ENCODE measurements around the gene BRCA2.

The BRCA2 gene

GRCh38 chr13:32429433-32429909 lies 114.2 kb downstream of the BRCA2 start:
- no peak for DNase-seq

DNA sequence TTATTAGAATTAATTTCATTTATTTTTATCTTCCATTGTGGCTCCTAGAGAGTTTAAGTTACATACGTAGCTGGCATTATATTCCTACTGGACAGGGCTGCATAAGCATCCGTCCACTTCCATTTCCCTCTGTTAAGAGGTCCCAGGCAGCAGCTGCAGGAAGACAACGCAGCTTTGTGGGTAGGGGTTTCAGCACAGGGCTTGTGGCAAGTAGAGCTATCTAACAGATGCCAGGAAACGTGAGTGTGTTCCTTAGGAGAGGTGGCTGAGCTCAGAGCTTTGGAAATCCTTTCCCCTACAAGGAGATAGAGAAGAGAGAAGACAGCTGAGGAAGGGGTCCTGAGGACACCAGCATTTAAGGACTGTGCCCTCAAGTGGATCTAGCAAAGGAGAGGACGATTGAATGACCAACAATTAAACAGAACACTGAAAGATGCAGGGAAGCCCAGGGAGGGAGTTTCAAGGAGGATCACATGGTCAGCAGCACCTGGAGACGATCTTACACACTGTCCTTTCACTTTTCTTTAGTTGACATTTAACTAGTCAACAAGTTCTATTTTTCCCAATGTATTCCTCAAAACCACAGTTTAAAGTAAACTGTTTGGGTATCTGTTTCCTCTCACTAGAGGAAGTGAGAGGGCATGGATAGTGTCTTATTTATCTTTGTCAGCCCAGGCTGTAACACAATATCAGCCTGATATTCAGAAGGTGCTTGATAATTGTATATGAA lies 114.9 kb downstream of the BRCA2 start:
- no peak for DNase-seq

DNA sequence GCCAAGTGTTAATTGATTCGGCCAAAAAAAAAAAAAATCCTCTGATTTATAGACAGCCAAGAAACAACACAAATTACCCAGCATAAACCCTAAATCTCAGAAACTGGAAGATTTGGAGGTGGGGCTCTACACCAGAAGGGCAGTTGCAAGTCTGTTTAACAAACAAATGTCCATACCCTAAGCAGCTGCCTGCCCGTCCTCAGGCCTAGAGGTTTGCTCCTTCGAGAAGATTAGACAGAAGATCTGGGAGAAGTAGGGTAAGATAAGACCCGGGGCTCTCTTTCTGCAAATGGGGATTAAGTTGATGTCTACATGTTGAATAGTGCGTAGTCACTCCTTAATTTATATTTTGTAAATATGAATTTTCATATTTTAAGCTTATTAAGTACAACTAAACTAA lies 116.1 kb downstream of the BRCA2 start:
- DNase-seq = no peak

- DNase-seq = no peak
Measured at GRCh38 chr13:32432856-32433255, 117.5 kb downstream of the BRCA2 start.

DNA sequence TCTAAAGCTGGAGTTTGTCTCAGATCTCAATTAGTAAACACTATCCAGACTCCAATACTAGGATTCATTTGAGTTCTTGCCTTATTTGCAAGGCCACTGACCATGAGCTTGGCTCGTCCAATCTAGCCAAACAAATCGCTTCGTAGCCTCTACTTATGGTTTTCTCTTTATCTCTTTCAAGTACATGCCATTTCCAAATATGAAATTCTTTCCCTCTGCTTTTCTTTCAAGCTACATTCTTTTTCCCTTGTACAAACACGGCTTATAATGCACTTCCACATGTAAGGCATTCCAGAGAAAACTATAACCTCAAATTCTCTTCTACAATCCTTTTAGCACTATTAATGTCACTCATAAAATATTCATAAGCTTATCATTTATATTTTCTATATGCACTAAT lies 123.6 kb downstream of the BRCA2 start:
- DNase-seq = no peak

- peak; percentile 75 to 81 for DNase-seq
Measured at GRCh38 chr13:32443111-32443510, 127.8 kb downstream of the BRCA2 start.

DNA sequence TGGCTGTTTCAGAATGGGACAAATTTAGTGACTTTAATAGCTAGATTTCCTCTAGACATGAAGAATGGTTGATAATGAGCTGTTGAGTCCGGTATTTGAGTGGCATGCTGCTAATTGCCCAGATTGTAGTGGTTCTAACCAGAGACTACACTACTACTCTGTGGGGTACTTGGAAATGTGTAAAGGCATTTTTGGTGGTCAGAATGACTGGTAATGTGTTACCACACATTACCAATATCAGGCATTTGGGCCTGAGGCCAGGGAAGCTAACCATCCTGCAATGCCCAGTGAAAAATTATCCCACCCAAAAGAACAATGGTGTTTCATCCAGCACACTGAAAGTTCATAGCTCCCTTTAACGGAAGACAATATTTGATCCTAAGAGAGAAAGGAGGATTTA lies 130.2 kb downstream of the BRCA2 start:
- no peak for DNase-seq

DNA sequence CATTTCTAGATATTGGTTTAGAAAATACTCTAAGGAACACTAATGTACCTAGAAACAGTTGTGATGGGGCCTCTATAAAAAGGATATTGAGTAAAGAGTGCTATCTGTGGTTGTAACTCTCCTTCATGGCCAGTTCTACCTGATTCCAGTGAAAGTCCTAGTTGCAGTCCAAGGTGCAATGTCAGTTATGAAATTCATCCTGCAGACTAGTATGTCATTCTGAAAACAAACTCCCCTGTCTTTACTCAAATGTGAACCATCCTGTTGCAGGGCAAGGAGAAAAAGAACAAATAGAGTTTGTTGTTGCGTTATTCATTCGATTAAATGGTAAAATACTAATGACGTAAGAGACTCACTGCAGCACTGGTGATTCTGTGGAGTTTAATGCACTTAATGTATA lies 130.9 kb downstream of the BRCA2 start:
- DNase-seq = no peak

DNA sequence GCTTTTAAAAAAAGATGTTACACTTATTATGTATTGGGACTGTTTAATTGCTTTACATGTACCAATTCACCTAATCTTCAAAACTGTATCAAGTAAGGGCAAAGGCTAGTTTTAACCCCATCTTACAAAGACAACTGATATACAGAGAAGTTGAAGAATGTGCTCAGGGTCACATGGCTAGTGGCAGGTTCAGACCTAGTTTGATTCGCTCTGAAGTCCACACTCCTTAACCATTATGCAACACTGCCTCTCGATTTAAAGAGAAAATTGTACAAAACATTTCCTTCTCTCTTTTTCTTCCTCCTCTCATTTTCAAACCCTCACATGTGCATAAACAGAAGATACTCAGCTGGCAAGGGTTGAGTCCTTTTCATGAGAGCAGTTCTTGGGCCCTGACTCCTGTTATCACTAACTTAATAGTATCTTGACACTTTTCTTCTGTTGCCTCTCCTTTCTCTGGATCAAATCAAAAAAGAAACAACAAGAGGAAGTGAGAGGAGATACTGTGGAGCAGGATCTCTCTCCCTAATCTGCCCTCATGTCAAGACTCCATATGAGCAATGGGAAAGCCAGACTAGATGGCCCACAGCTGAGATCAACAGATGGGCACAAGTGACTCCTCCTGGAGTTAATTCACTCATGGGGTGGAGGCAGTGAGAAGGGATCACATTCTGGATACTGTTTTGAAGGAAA lies 131.6 kb downstream of the BRCA2 start:
- DNase-seq = peak; percentile 56 to 67

GRCh38 chr13:32447894-32448623 lies 132.8 kb downstream of the BRCA2 start:
- no peak for DNase-seq

DNA sequence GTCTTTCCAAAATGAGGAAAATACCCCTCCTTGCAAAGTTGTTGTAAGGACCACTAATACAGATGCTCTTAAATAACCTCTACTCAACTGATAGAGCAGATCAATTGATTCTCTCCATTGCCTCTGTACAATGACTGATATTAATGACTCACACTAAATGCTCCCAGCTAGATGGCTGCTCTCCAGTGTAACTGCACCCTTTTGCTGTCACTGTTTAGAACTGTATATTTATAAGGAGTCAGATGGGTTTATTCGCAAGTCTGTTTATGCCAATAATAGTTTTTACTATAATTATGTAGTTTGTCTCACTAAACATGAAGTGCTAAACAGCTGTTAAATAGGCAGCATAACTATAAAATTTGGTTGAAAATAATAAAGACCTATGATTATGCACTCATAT lies 133.7 kb downstream of the BRCA2 start:
- DNase-seq = no peak

Measured in AML-193 (cell line).